ENCODE measurements around the gene ACP1.

The ACP1 gene

GRCh38 chr2:264493-265468, at the start of gene ACP1:
Gene ACP1 (plus strand): TSS chr2:264947. CDS start chr2:264965, 18 bp downstream.
- peak; percentile 96 for DNase-seq (ENCODE audit: low spot score)

- DNase-seq (ENCODE audit: low spot score), result no peak
Measured at GRCh38 chr2:216068-216467, 48.7 kb upstream of the ACP1 start.

GRCh38 chr2:223451-223850, 41.3 kb upstream of the ACP1 start:
- DNase-seq (ENCODE audit: low spot score), result no peak

GRCh38 chr2:223971-224760, 40.6 kb upstream of the ACP1 start:
- no peak for DNase-seq (ENCODE audit: low spot score)

- DNase-seq (ENCODE audit: low spot score), result no peak
Measured at GRCh38 chr2:228115-228514, 36.6 kb upstream of the ACP1 start.

- no peak for DNase-seq (ENCODE audit: low spot score)
Measured at GRCh38 chr2:228518-229278, 36.0 kb upstream of the ACP1 start.

GRCh38 chr2:231521-232185, 33.1 kb upstream of the ACP1 start:
- no peak for DNase-seq (ENCODE audit: low spot score)

GRCh38 chr2:233030-233429, 31.7 kb upstream of the ACP1 start:
- no peak for DNase-seq (ENCODE audit: low spot score)

GRCh38 chr2:234421-234820, 30.3 kb upstream of the ACP1 start:
- DNase-seq (ENCODE audit: low spot score), result no peak

- no peak for DNase-seq (ENCODE audit: low spot score)
Measured at GRCh38 chr2:236993-237539, 27.7 kb upstream of the ACP1 start.

GRCh38 chr2:237878-238277, 26.9 kb upstream of the ACP1 start:
- no peak for DNase-seq (ENCODE audit: low spot score)

GRCh38 chr2:238431-238830, 26.3 kb upstream of the ACP1 start:
- DNase-seq (ENCODE audit: low spot score), result no peak

- DNase-seq (ENCODE audit: low spot score), result no peak
Measured at GRCh38 chr2:238869-239268, 25.9 kb upstream of the ACP1 start.

GRCh38 chr2:244547-244946, 20.2 kb upstream of the ACP1 start:
- no peak for DNase-seq (ENCODE audit: low spot score)

GRCh38 chr2:246489-247144, 18.1 kb upstream of the ACP1 start:
- DNase-seq (ENCODE audit: low spot score), result peak; percentile 74

GRCh38 chr2:248724-249123, 16.0 kb upstream of the ACP1 start:
- DNase-seq (ENCODE audit: low spot score), result no peak

GRCh38 chr2:249538-250042, 15.2 kb upstream of the ACP1 start:
- DNase-seq (ENCODE audit: low spot score), result no peak

- no peak for DNase-seq (ENCODE audit: low spot score)
Measured at GRCh38 chr2:252001-252602, 12.6 kb upstream of the ACP1 start.

- no peak for DNase-seq (ENCODE audit: low spot score)
Measured at GRCh38 chr2:253202-253638, 11.5 kb upstream of the ACP1 start.

- DNase-seq (ENCODE audit: low spot score), result no peak
Measured at GRCh38 chr2:254241-254640, 10.5 kb upstream of the ACP1 start.

All from NAMALWA (cell line).